GM23338 (cell line): ENCODE measurements around the gene FCER2. TPM values are rescaled to one million over a fixed set of nuclear protein-coding genes. Genes with fewer than 3 reads are reported as not detected.

Source experiments
- ATAC-seq: fragments of 200-7000 bp; cut with Tn5 transposase; 3 replicates; pipeline ENCODE4 v1.9.1; 2020
- DNase-seq: peaks from one replicate; pipeline ENCODE4 v3.0.0-alpha.2; 2015; ENCODE audit warnings: low spot score
- H2AFZ ChIP-seq: fragments of 200-600 bp; sonication (generic); 2 replicates; pipeline ENCODE4 v1.8.0; 2016; ENCODE audit warnings: antibody characterized with exemption, mild to moderate bottlenecking, moderate library complexity
- H3F3A ChIP-seq: fragments of 200-600 bp; sonication (generic); replicated peaks from 2 replicates; pipeline ENCODE4 v1.8.0; 2017; ENCODE audit warnings: antibody characterized with exemption, mixed run types, low read depth
- H3K27ac ChIP-seq: fragments of 200-600 bp; sonication (generic); 2 replicates; pipeline ENCODE4 v1.6.1; 2016; ENCODE audit warnings: low read depth
- H3K27me3 ChIP-seq: fragments of 200-600 bp; sonication (generic); 2 replicates; pipeline ENCODE4 v1.8.0; 2016; ENCODE audit warnings: mild to moderate bottlenecking, mixed run types, moderate library complexity; ENCODE audit not compliant: insufficient read depth
- H3K36me3 ChIP-seq: fragments of 200-600 bp; sonication (generic); 2 replicates; pipeline ENCODE4 v1.8.0; 2016; ENCODE audit warnings: mild to moderate bottlenecking; ENCODE audit not compliant: insufficient read depth
- H3K4me1 ChIP-seq: fragments of 200-600 bp; sonication (generic); 2 replicates; pipeline ENCODE4 v1.8.0; 2016; ENCODE audit warnings: mild to moderate bottlenecking, moderate library complexity; ENCODE audit not compliant: insufficient read depth
- H3K4me2 ChIP-seq: fragments of 200-600 bp; sonication (generic); 2 replicates; pipeline ENCODE4 v1.7.1; 2017; ENCODE audit warnings: mixed run types
- H3K4me3 ChIP-seq: fragments of 200-600 bp; sonication (generic); 2 replicates; pipeline ENCODE4 v1.6.1; 2016; ENCODE audit warnings: mixed run types
- H3K79me2 ChIP-seq: fragments of 200-600 bp; sonication (generic); replicated peaks from 2 replicates; pipeline ENCODE4 v1.8.0; 2017; ENCODE audit warnings: mild to moderate bottlenecking; ENCODE audit not compliant: insufficient read depth
- H3K9me2 ChIP-seq: fragments of 200-600 bp; sonication (generic); 2 replicates; pipeline ENCODE4 v1.8.0; 2017; ENCODE audit not compliant: insufficient read depth
- H4K20me1 ChIP-seq: fragments of 200-600 bp; sonication (generic); replicated peaks from 2 replicates; pipeline ENCODE4 v1.8.0; 2017; ENCODE audit warnings: mild to moderate bottlenecking; ENCODE audit not compliant: insufficient read depth
- H3K27ac Mint-ChIP-seq: 2 replicates; pipeline ENCODE4 v1.8.0; 2020; ENCODE audit warnings: inconsistent platforms, mild to moderate bottlenecking, moderate library complexity, mixed read lengths
- H3K27me3 Mint-ChIP-seq: 3 replicates; pipeline ENCODE4 v1.8.0; 2022; ENCODE audit warnings: low read depth, mild to moderate bottlenecking, moderate library complexity, mixed read lengths, inconsistent platforms; ENCODE audit not compliant: insufficient read depth, poor library complexity
- H3K36me3 Mint-ChIP-seq: 3 replicates; pipeline ENCODE4 v1.8.0; 2021; ENCODE audit warnings: low read depth, mild to moderate bottlenecking, inconsistent platforms, moderate library complexity, mixed read lengths
- H3K4me1 Mint-ChIP-seq: 3 replicates; pipeline ENCODE4 v1.8.0; 2020; ENCODE audit warnings: mild to moderate bottlenecking, inconsistent platforms, mixed read lengths
- H3K4me3 Mint-ChIP-seq: 3 replicates; pipeline ENCODE4 v1.8.0; 2021; ENCODE audit warnings: moderate library complexity, mild to moderate bottlenecking, inconsistent platforms, mixed read lengths
- H3K9me3 Mint-ChIP-seq: 3 replicates; pipeline ENCODE4 v1.8.0; 2020; ENCODE audit warnings: moderate library complexity, mild to moderate bottlenecking, inconsistent platforms, mixed read lengths
- CREB1 ChIP-seq: fragments of 250-450 bp; sonication (Bioruptor Pico); IDR thresholded peaks from 2 replicates; pipeline ENCODE4 v1.5.0; 2020; ENCODE audit warnings: low read depth, mild to moderate bottlenecking, moderate library complexity
- JUNB ChIP-seq: IDR thresholded peaks from one replicate; pipeline ENCODE4 v1.6.1; 2016; ENCODE audit warnings: antibody characterized with exemption; ENCODE audit not compliant: unreplicated experiment
- NANOG ChIP-seq: IDR thresholded peaks from 2 replicates; pipeline ENCODE4 v1.6.1; 2016; ENCODE audit warnings: antibody characterized with exemption, borderline replicate concordance
- POLR2AphosphoS5 ChIP-seq: IDR thresholded peaks from 2 replicates; pipeline ENCODE4 v1.6.1; 2016; ENCODE audit warnings: antibody characterized with exemption, low read depth
- ZNF114 ChIP-seq: fragments of 250-450 bp; sonication (Bioruptor Pico); IDR thresholded peaks from 2 replicates; pipeline ENCODE4 v1.5.0; 2020; ENCODE audit warnings: mild to moderate bottlenecking, moderate library complexity
- polyA plus RNA-seq: library from polyadenylated mRNA; unstranded; fragments of >200 nt; fragmentation: Nextera tagmentation; extraction: Ambion mirVana; gene quantifications from 2 replicates; pipeline ENCODE4 v1.2.1, GENCODE V29; 2016
- total RNA-seq: library from RNA; depleted of rRNA; stranded (reverse); fragments of >200 nt; shearing (Covaris generic); gene quantifications from 2 replicates; pipeline ENCODE4 v1.2.3, GENCODE V29; 2014
- TF ChIP-seq, protein P1 (sequence below), 2 experiments: fragments of 200-600 bp in 1 of 2; sonication (generic) in 1 of 2; conservative IDR thresholded peaks; 2 replicates each; pipeline versions ENCODE4 v1.5.1 to v1.6.1; 2016 to 2017; ENCODE audit warnings: antibody characterized with exemption in 2 of 2, low read depth in 2 of 2, mild to moderate bottlenecking in 2 of 2, moderate library complexity in 1 of 2

The FCER2 gene
- total and polyA plus RNA-seq, 2 experiments from 2014 or later: 0.29 TPM; not detected in 1

DNA sequence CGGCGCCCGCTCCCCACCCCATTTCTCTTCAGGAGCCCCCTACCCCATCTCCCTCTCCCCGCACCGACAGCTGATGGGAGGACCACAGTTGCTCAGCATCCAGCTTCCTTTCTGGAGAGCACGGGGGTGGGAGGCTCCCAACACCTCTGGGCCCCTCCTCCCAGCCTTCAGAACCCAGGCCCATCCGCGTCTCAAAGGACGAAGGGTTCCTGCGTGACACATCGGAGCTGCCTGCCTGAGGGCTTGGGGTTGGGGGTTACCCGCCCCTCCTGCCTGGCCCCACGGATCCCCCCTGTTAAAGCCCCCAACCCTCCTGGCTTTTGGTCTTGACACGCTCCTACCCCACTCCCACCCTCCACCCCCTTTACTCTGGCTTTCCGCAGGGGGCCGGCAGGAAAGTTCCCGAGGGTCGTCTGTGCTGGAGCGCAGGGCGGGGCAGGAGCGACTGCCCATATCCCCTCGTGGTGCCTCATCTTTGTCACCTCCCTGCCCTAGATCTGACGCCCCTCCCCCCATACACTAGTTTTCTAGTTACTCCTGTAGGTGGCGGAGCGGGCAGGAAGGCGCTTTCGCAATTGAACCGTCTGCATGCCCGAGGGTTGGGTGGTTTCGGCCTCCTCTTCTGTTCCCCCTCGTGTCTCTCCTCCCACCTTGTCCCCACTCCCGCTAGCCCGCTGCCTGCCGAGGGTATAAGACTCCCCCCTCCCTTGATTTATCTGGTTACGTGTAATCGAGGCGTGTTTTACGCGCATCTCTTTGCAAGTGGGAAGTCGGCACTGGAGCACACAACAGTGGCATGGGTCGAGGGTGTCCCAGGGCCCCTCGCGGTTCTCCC is 20.4 kb downstream of the FCER2 start:
- H3K4me3 Mint-ChIP-seq: peak overlapping the region; percentile 83

DNA sequence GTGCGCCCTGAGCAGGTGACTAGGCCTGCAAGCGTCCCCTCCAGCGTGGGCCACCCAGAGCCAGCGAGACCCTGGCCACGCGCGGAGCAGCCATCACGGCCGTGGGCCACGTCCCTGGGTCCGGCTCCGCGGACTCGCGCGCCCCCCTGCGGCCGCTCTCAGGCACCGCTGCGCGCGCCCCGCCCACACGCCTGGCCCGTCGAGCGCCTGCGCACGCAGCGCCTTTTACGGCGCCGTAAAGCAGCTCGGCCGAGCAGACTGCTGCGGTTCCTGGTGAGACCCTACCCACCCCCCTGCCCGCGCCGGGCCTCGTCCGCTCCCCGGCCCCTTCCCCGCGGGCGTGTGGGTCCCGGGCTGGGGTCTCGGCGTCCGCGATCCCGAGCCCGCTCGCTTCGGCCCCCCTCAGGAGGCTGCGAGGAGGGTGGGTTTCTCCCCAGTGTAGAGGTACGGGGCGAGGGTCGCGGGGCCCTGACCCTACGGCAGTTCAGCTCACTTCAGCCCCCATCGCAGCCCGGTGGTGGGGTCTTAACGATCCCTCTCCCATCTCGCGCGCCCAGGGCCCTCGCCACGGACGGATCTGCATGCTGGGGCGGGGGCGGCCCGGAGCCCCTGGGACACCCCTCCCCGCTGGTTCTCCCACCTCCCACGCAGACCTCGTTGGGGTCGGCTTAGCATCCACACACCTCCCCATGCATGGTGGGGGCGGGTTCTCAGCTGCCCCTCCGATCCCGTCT is 21.2 kb downstream of the FCER2 start, which contains the start of gene TRAPPC5:
Gene TRAPPC5, plus strand, starts transcription at position 228 of the 734 bp plus-strand sequence. CDS start 1,421 bp downstream, outside the sequence.
- Mint-ChIP-seq H3K4me3 (peak within 1 kb of the TSS; percentile 83), H3K4me1 (peaks cover 4% of the 10 kb centered on the region; the same call in 2 of the 3 replicates), H3K9me3 (no peaks in the 10 kb centered on the region), H3K27ac (peak within 1 kb of the TSS; percentile 52; the same call in 1 of the 2 replicates), H3K36me3 (peaks cover 27% of the 10 kb centered on the region), H3K27me3 (peaks cover 29% of the 10 kb centered on the region)
- H3K4me1 ChIP-seq: peaks cover 7% of the 10 kb centered on the region
- H2AFZ ChIP-seq: peak within 1 kb of the TSS; percentile 90
- H3K27me3 ChIP-seq: peaks cover 8% of the 10 kb centered on the region; the same call in 1 of the 2 replicates
- DNase-seq (peak; percentile 92), ATAC-seq (peak; percentile 62)
- peaks cover 8% of the 10 kb centered on the region for H4K20me1 ChIP-seq
- H3K4me3 ChIP-seq: peak within 1 kb of the TSS; percentile 92
- H3K9me2 ChIP-seq: no peaks in the 10 kb centered on the region
- 0 out of 2 replicates have a peak, but pooled peaks cover 3% of the 10 kb centered on the region for H3K79me2 ChIP-seq
- H3K4me2 ChIP-seq: peak within 1 kb of the TSS; percentile 91
- peak; percentile 62 for TF ChIP-seq CREB1 (CRISPR knock-in tag)
- no peak for TF ChIP-seq JUNB
- no peak for TF ChIP-seq NANOG
- no peak for TF ChIP-seq ZNF114 (CRISPR knock-in tag)
- TF ChIP-seq, protein P1, sequence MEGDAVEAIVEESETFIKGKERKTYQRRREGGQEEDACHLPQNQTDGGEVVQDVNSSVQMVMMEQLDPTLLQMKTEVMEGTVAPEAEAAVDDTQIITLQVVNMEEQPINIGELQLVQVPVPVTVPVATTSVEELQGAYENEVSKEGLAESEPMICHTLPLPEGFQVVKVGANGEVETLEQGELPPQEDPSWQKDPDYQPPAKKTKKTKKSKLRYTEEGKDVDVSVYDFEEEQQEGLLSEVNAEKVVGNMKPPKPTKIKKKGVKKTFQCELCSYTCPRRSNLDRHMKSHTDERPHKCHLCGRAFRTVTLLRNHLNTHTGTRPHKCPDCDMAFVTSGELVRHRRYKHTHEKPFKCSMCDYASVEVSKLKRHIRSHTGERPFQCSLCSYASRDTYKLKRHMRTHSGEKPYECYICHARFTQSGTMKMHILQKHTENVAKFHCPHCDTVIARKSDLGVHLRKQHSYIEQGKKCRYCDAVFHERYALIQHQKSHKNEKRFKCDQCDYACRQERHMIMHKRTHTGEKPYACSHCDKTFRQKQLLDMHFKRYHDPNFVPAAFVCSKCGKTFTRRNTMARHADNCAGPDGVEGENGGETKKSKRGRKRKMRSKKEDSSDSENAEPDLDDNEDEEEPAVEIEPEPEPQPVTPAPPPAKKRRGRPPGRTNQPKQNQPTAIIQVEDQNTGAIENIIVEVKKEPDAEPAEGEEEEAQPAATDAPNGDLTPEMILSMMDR (conservative IDR thresholded peaks at IDR 0.05; ENCODE audit: low read depth in 2 of 2): peak; percentile 72 to 90
- TF ChIP-seq POLR2AphosphoS5: peak; percentile 86
- no peaks in the 10 kb centered on the region; the same call in 1 of the 2 replicates for H3K36me3 ChIP-seq
- 0 out of 2 replicates have a peak, but pooled peaks cover 3% of the 10 kb centered on the region for H3F3A ChIP-seq
- no peak within 1 kb of the TSS for H3K27ac ChIP-seq

More for the DNA sequence above, 20.4 kb downstream of the FCER2 start:
- Histone ChIP-seq H3K79me2 (0 out of 2 replicates have a peak, but pooled peaks cover 3% of the 10 kb centered on the region), H3K27me3 (peaks cover 6% of the 10 kb centered on the region; the same call in 1 of the 2 replicates), H3K27ac (peak overlapping the region; percentile 85), H3K4me3 (peak overlapping the region; percentile 92), H2AFZ (peak overlapping the region; percentile 78; the same call in 1 of the 2 replicates), H3K4me2 (peak overlapping the region; percentile 91), H3K9me2 (no peaks in the 10 kb centered on the region), H3K36me3 (no peaks in the 10 kb centered on the region; the same call in 1 of the 2 replicates), H3F3A (0 out of 2 replicates have a peak, but pooled peaks cover 3% of the 10 kb centered on the region), H3K4me1 (peaks cover 7% of the 10 kb centered on the region), H4K20me1 (peaks cover 8% of the 10 kb centered on the region)
- Mint-ChIP-seq H3K27me3 (peaks cover 32% of the 10 kb centered on the region), H3K9me3 (no peaks in the 10 kb centered on the region), H3K36me3 (peaks cover 31% of the 10 kb centered on the region), H3K27ac (peak overlapping the region; percentile 52; the same call in 1 of the 2 replicates), H3K4me1 (peaks cover 4% of the 10 kb centered on the region; the same call in 2 of the 3 replicates)
- DNase-seq: peak; percentile 97
- peak; percentile 64 for ATAC-seq
- TF ChIP-seq POLR2AphosphoS5 (0 out of 2 replicates have a peak, but pooled peaks have one; percentile 20), JUNB (no peak)
- TF ChIP-seq, protein P1 (conservative IDR thresholded peaks at IDR 0.05; ENCODE audit: low read depth in 2 of 2): peak in 1 of 2 experiments; percentile 67; a peak in 2 of 4 replicates
